Epithelial cell of proximal tubule (primary cell): ENCODE results near the gene RBP5. TPM values are rescaled to one million over a fixed set of nuclear protein-coding genes. Genes with fewer than 3 reads are reported as not detected.
"Not testable (repeated sequence)": the region's sequence is repeated elsewhere in the genome, so short reads cannot be mapped to it uniquely, and the experiment has no call there.

Experiments
- DNase-seq: peaks from one replicate; pipeline ENCODE4 v3.0.0-alpha.2; 2011; ENCODE audit warnings: low read depth
- H3K4me3 ChIP-seq: 2 replicates; pipeline ENCODE4 v1.5.1; 2011; ENCODE audit warnings: low read depth, mild to moderate bottlenecking, low read length
- CTCF ChIP-seq: conservative IDR thresholded peaks from 2 replicates; pipeline ENCODE4 v1.5.1; 2012; ENCODE audit warnings: low read depth, mild to moderate bottlenecking, low read length
- total RNA-seq: library from RNA; depleted of rRNA; stranded (reverse); fragments of >200 nt; gene quantifications from 2 replicates; pipeline ENCODE4 v1.2.3, GENCODE V29; 2015

The RBP5 gene
- total RNA-seq, 1 donor from 2014 or later, result not detected

DNA sequence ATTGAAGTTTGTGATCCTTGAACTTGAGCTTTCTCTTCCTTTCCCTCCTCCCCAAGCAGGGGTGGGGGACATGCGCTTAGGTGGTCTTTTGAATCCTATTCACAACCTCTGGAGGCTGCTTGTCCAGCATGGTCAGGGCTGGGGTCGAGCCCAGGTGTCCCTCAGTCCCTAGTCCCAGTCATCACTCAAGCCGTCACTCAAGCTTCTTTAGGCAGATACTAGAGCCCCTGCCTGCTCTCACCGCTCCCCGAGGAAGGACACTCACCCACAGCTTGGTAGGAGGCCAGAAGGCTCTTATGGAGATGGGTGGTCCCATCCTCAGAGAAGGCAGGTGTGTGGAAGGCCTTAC lies 19.1 kb downstream of the RBP5 start:
- TF ChIP-seq CTCF, result no peak
- no peak for DNase-seq
- H3K4me3 ChIP-seq, result peak overlapping the region; percentile 67

DNA sequence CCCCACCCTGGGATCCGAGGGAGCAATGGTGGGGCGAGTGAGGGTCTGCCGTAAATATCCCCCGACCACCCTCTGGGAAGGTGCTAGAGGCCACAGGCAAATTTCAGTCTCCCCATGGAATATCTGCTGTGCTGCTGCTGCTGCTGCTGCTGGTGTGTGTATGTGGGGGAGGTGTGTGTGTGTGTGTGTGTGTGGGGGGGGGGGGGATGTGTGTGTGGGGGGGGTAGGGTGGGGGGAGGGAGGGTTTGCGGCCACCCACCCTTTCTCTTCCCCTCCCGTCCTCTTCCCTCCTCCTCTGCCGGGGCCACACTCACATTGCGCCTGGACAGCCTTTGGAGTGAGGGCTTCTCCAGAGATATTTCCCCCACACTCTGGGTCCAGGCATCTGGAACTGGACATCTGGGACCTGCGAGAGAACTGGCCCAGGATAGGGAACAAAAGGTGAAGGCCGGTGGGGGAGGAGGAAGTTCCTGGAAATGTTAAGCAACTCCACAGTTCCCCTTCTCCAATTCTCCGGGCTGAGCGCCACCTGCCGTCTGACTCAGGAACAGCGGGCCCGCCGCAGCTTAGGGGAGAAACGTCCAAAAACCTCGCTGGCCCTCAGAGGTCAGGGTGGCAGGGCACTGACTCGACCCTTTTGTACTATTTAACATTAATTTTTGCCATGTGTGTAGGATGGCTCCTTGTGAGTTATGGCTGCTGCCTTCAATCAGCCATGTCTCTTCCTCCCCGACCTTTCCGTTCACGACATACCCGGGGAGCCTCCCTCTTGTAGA lies 19.7 kb downstream of the RBP5 start, which contains the start of gene C1RL:
Gene C1RL, minus strand, starts transcription at position 419 of the 776 bp plus-strand sequence. Its CDS starts 34 bp downstream, at position 385.
- DNase-seq, result peak; percentile 52

DNA sequence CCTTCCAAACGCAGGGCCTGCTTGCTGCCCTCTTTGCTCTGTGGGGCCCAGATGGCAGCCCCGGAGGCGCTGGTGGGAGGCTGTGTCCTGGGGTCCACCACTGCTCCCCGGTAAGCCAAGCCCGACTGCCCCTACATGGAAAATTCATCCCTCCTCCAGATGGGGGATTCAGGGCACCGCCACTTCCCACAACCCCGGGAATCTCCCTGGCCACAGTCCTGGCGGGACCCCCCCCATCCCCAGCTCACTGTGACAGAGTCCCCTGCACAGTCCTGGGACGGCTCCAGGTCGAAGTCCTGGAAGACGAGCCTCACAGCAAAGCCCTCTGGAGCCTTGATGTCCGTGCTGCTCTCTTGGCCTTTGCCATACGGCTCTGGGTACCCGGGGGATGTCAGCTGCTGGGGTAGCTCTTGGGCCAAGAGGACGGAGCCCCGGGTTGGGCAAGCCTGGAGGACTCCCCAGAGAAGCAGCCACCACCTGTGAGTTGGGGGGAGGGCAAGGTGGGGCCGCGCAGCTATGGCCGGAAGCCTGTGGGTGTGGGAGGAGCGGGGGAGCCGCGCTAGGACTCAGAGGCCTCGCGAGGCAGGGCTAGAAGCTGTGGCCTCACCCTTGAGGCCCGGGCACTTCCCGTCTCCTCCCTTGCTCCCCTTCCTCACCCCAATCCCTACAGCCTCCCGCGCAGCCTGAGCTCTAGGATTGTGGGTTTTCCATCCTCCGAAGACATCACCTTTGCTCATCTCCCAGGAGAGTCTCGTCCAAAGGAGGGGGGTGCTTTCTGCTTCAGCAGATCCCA lies 20.5 kb downstream of the RBP5 start:
- TF ChIP-seq CTCF, result no peak
- peak overlapping the region; percentile 67 for H3K4me3 ChIP-seq
- no peak for DNase-seq

More for the DNA sequence above, 19.7 kb downstream of the RBP5 start, which contains the start of gene C1RL:
- H3K4me3 ChIP-seq, result peak within 1 kb of the TSS; percentile 67
- TF ChIP-seq CTCF, result peak; percentile 94

DNA sequence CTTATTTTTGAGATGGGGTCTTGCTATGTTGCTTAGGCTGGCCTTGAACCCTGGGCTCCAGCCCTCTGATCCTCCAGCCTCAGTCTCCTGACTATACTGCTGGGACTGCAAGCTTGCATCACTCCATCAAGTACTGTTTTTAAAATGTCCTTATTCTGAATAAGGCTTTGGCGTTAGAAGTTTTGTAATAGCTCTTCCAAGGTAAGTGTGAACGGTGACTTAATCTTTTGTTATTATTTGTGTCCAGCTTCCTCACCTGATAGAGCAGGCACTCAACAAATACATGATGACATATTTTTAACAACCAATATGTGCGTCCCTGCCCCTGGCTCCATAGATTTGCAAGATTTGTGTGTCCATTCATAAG lies 21.1 kb downstream of the RBP5 start:
- peak overlapping the region; percentile 67 for H3K4me3 ChIP-seq
- no peak for TF ChIP-seq CTCF
- DNase-seq, result no peak

DNA sequence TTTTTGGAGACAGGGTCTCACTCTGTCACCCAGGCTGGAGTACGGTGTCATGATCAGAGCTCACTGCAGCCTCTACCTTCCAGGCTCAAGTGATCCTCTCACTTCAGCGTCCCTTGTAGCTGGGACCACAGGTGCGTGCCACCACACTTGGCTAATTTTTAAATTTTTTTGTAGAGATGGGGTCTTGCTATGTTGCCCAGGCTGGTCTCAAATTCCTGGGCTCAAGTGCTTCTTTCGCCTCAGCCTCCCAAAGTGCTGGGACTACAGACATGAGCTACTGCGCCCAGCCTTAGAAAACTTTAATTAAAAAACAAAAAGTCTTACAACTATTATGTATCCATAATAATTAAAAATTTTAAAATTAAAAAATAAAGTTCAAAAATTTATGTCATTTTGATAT lies 21.5 kb downstream of the RBP5 start:
- H3K4me3 ChIP-seq, result peak overlapping the region; percentile 26
- not testable (repeated sequence) for DNase-seq

GRCh38 chr12:7106082-7106481 lies 22.6 kb downstream of the RBP5 start:
- TF ChIP-seq CTCF, result no peak
- no peak overlapping the region for H3K4me3 ChIP-seq
- DNase-seq, result no peak

DNA sequence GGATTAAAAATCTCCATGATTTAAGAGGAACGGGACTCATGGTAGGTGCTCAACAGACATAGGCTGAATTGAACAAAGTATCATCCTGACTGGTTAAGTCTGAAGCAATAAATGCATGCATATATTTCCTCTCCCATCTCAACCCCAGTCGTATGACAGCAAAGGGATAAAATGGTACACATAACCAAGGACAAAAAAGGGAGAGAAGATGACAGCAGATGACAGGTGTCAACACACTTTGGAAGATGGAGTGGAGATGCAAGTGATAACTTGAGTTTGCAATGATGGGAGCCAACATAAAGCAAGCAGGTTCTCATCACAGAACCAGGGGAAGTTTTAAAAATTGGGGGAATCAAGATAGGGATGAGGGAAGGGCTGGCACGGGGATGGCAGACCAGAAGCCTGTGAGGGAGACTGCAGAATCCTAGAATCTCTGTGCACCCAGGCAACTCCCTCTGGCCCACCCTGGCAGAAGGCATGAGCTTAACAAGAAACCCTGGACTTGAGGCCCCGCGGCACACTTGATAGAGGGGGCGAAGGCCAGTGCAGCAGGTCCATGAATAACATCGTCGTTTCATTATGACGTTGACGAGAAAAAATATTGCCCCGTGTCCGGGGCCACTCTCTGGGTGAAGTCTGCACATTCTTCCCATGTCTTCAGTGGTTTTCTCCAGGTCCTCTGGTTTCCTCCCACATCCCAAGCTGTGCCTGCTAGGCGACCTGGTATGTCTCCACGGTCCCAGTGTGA lies 24.7 kb downstream of the RBP5 start:
- TF ChIP-seq CTCF, result no peak

More for the DNA sequence above, 24.7 kb downstream of the RBP5 start:
- no peak for DNase-seq
- no peak overlapping the region for H3K4me3 ChIP-seq
